HepG2 (cell line): ENCODE data around the gene CABLES1. TPM values are rescaled to one million over a fixed set of nuclear protein-coding genes. Genes with fewer than 3 reads are reported as not detected.

Experiments used
- ZNF24 ChIP-seq: fragments of 450-650 bp; IDR thresholded peaks from 2 replicates; pipeline ENCODE4 v1.6.1; 2017; ENCODE audit warnings: antibody characterized with exemption, mild to moderate bottlenecking
- ZNF407 ChIP-seq: sonication (generic); formaldehyde crosslinking; IDR thresholded peaks from one replicate; pipeline ENCODE4 v1.5.1; 2020; ENCODE audit warnings: mild to moderate bottlenecking, missing genetic modification reagents; ENCODE audit errors: not compliant biosample characterization
- ZNF446 ChIP-seq: sonication (generic); formaldehyde crosslinking; IDR thresholded peaks from 2 replicates; pipeline ENCODE4 v1.5.0; 2020; ENCODE audit warnings: mild to moderate bottlenecking, missing genetic modification reagents
- ZSCAN30 ChIP-seq: sonication (generic); formaldehyde crosslinking; IDR thresholded peaks from 2 replicates; pipeline ENCODE4 v1.5.0; 2020; ENCODE audit warnings: mild to moderate bottlenecking, missing genetic modification reagents
- polyA plus RNA-seq, 8 experiments: library from polyadenylated mRNA; depleted of rRNA in 3 of 8; stranded (reverse) in 7 of 8; unstranded in 1 of 8; fragments of >200 nt; fragmentation: Illumina TruSeq in 4 of 8; extraction: Trizol in 4 of 8; gene quantifications; 2 replicates each; pipeline versions ENCODE4 v1.2.1 to v1.2.3, GENCODE V29; 2011 to 2016; ENCODE audit warnings: low read depth in 4 of 8, missing spikeins in 1 of 8, mixed read lengths in 1 of 8; ENCODE audit not compliant: insufficient read depth in 1 of 8
- total RNA-seq, 5 experiments: library from RNA; depleted of rRNA; stranded (reverse); fragments of >200 nt; fragmentation: Illumina TruSeq; extraction: Trizol; gene quantifications; 2 replicates each; pipeline ENCODE4 v1.2.3, GENCODE V29; 2016; ENCODE audit warnings: low read depth in 1 of 5
- TF ChIP-seq, protein P1 (sequence below): sonication (generic); formaldehyde crosslinking; IDR thresholded peaks from 2 replicates; pipeline ENCODE4 v1.4.0; 2020; ENCODE audit warnings: missing genetic modification reagents, borderline replicate concordance

CABLES1 gene
- total and polyA plus RNA-seq, 2 of the 13 experiments (the other 11 are each of a cell fraction or from before 2014, with no cell fraction given), result 14.7 to 25.8 TPM

GRCh38 chr18:23258566-23259469 is 123.5 kb downstream of the CABLES1 start (continued):
- TF ChIP-seq ZNF407 (CRISPR knock-in tag) (no peak), ZSCAN30 (CRISPR knock-in tag) (no peak), ZNF24 (no peak), ZNF446 (CRISPR knock-in tag) (no peak)
- TF ChIP-seq, protein P1, sequence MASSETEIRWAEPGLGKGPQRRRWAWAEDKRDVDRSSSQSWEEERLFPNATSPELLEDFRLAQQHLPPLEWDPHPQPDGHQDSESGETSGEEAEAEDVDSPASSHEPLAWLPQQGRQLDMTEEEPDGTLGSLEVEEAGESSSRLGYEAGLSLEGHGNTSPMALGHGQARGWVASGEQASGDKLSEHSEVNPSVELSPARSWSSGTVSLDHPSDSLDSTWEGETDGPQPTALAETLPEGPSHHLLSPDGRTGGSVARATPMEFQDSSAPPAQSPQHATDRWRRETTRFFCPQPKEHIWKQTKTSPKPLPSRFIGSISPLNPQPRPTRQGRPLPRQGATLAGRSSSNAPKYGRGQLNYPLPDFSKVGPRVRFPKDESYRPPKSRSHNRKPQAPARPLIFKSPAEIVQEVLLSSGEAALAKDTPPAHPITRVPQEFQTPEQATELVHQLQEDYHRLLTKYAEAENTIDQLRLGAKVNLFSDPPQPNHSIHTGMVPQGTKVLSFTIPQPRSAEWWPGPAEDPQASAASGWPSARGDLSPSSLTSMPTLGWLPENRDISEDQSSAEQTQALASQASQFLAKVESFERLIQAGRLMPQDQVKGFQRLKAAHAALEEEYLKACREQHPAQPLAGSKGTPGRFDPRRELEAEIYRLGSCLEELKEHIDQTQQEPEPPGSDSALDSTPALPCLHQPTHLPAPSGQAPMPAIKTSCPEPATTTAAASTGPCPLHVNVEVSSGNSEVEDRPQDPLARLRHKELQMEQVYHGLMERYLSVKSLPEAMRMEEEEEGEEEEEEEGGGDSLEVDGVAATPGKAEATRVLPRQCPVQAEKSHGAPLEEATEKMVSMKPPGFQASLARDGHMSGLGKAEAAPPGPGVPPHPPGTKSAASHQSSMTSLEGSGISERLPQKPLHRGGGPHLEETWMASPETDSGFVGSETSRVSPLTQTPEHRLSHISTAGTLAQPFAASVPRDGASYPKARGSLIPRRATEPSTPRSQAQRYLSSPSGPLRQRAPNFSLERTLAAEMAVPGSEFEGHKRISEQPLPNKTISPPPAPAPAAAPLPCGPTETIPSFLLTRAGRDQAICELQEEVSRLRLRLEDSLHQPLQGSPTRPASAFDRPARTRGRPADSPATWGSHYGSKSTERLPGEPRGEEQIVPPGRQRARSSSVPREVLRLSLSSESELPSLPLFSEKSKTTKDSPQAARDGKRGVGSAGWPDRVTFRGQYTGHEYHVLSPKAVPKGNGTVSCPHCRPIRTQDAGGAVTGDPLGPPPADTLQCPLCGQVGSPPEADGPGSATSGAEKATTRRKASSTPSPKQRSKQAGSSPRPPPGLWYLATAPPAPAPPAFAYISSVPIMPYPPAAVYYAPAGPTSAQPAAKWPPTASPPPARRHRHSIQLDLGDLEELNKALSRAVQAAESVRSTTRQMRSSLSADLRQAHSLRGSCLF (CRISPR knock-in tag), result no peak
